K562 (cell line): ENCODE results near the gene ZNF276.

Experiments
- CC2D1A ChIP-seq: fragments of 450-650 bp; IDR thresholded peaks from 2 replicates; pipeline ENCODE4 v1.6.1; 2017; ENCODE audit warnings: mild to moderate bottlenecking
- CTCF ChIP-seq, 3 experiments: IDR thresholded peaks in 2 of 3; conservative IDR thresholded peaks in 1 of 3; 2 replicates each; pipeline ENCODE4 v1.5.1; 2011 to 2012; ENCODE audit warnings: low read length in 3 of 3, mild to moderate bottlenecking in 3 of 3, control low read depth in 2 of 3, improper control_type of control experiment in 1 of 3, inconsistent platforms in 1 of 3, low read depth in 1 of 3, mixed read lengths in 1 of 3, moderate library complexity in 1 of 3; ENCODE audit not compliant: insufficient read depth in 2 of 3
- IRF1 ChIP-seq: sonication (generic); formaldehyde crosslinking; IDR thresholded peaks from 2 replicates; pipeline ENCODE4 v1.8.0; 2022; ENCODE audit warnings: missing genetic modification reagents, mild to moderate bottlenecking, borderline replicate concordance
- POLR3G ChIP-seq: IDR thresholded peaks from 2 replicates; pipeline ENCODE4 v1.6.1; 2011; ENCODE audit not compliant: insufficient read length, insufficient replicate concordance; ENCODE audit errors: extremely low read depth
- SREBF2 ChIP-seq: sonication (generic); formaldehyde crosslinking; IDR thresholded peaks from 2 replicates; pipeline ENCODE4 v1.4.0; 2020; ENCODE audit warnings: mild to moderate bottlenecking, missing genetic modification reagents
- TAF1 ChIP-seq: IDR thresholded peaks from 2 replicates; pipeline ENCODE4 v1.6.1; 2011; ENCODE audit warnings: mild to moderate bottlenecking, low read length, moderate library complexity; ENCODE audit not compliant: insufficient read depth, control insufficient read depth, severe bottlenecking; ENCODE audit errors: extremely low read depth
- ZNF707 ChIP-seq: fragments of 250-450 bp; sonication (Bioruptor Pico); conservative IDR thresholded peaks from 2 replicates; pipeline ENCODE4 v1.8.0; 2022; ENCODE audit warnings: inconsistent platforms, mild to moderate bottlenecking, moderate library complexity

- TF ChIP-seq POLR3G (no peak), TAF1 (no peak), ZNF707 (no peak), CC2D1A (no peak), SREBF2 (no peak), IRF1 (CRISPR knock-in tag) (no peak), CTCF (IDR thresholded peaks at IDR 0.05 in 2 of 3, conservative IDR thresholded peaks at IDR 0.05 in 1 of 3; ENCODE audit: insufficient read depth in 2 of 3, low read depth in 1 of 3, low read length in 3 of 3) (no peak)
Observed at GRCh38 chr16:89678258-89678657, 43.1 kb upstream of the ZNF276 start.
